ENCODE data around the gene HSD17B8. TPM values are rescaled to one million over a fixed set of nuclear protein-coding genes. Genes with fewer than 3 reads are reported as not detected.

The HSD17B8 gene
- total RNA-seq, 1 experiment from 2014 or later, result 22.0 TPM

- RAD21 ChIA-PET (ENCODE audit: low non-redundant PET in 1 of 2, low total read pairs in 2 of 2, uncharacterized antibody in 2 of 2, unreplicated experiment in 2 of 2), result interaction anchor here in 1 of 2 experiments (1.0 kb wide), 1 partner anchor 88 kb away, joined by 6 read pairs; no protein-coding TSS in a partner anchor
- TF ChIP-seq ELF1 (IDR thresholded peaks at IDR 0.05; ENCODE audit: borderline replicate concordance, low read depth) (no peak), ATF3 (IDR thresholded peaks at IDR 0.05) (no peak), POLR2AphosphoS5 (IDR thresholded peaks at IDR 0.05; ENCODE audit: low read depth, low read length) (no peak), RAD21 (IDR thresholded peaks at IDR 0.05; ENCODE audit: low read depth) (no peak), SP1 (IDR thresholded peaks at IDR 0.05; ENCODE audit: low read depth) (no peak), ZFX (IDR thresholded peaks at IDR 0.05) (no peak), POLR2A (IDR thresholded peaks at IDR 0.05; ENCODE audit: borderline replicate concordance, extremely low read depth, insufficient read depth, insufficient read length) (no peak), FOSL1 (IDR thresholded peaks at IDR 0.05; ENCODE audit: low read depth) (no peak), EGR1 (IDR thresholded peaks at IDR 0.05; ENCODE audit: low read depth) (no peak), CBX3 (IDR thresholded peaks at IDR 0.05; ENCODE audit: low read depth) (no peak), EZH2 (IDR thresholded peaks at IDR 0.05) (no peak), JUND (IDR thresholded peaks at IDR 0.05) (no peak), TCF7L2 (IDR thresholded peaks at IDR 0.05; ENCODE audit: borderline replicate concordance, extremely low read depth, insufficient read depth, insufficient read length) (no peak), ZBTB33 (IDR thresholded peaks at IDR 0.05; ENCODE audit: extremely low read depth, insufficient replicate concordance, low read length) (no peak), CEBPB (IDR thresholded peaks at IDR 0.05; ENCODE audit: low read depth) (no peak), YY1 (IDR thresholded peaks at IDR 0.05; ENCODE audit: extremely low read depth, insufficient replicate concordance, low read depth, low read length) (no peak)
- TF ChIP-seq, protein P1, sequence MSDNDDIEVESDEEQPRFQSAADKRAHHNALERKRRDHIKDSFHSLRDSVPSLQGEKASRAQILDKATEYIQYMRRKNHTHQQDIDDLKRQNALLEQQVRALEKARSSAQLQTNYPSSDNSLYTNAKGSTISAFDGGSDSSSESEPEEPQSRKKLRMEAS (IDR thresholded peaks at IDR 0.05), result no peak
- Histone ChIP-seq H3K4me2 (ENCODE audit: low read length) (no peak overlapping the region), H3K4me1 (ENCODE audit: control insufficient read depth in 1 of 2, insufficient read depth in 2 of 2, low read length in 2 of 2) (peaks cover 11 to 29% of the 10 kb centered on the region in 2 experiments), H3K36me3 (ENCODE audit: control insufficient read depth in 1 of 2, insufficient read depth in 2 of 2, low read length in 2 of 2) (no peaks in the 10 kb centered on the region), H3K9me2 (ENCODE audit: insufficient read depth) (no peaks in the 10 kb centered on the region), H3K79me2 (ENCODE audit: insufficient read depth, low read length) (no peaks in the 10 kb centered on the region), H3K9ac (ENCODE audit: low read length) (no peak overlapping the region), H2AFZ (ENCODE audit: low read depth, low read length, poor library complexity, severe bottlenecking) (no peak overlapping the region), H3K9me3 (ENCODE audit: control insufficient read depth in 1 of 2, insufficient read depth in 1 of 2, low read depth in 1 of 2, low read length in 2 of 2) (no peaks in the 10 kb centered on the region), H3K4me3 (replicated peaks in 1 of 2; ENCODE audit: low read depth in 1 of 2, low read length in 2 of 2) (no peak overlapping the region), H4K20me1 (ENCODE audit: insufficient read depth) (no peaks in the 10 kb centered on the region), H3K27me3 (ENCODE audit: insufficient read depth, low read length) (no peaks in the 10 kb centered on the region), H3K27ac (ENCODE audit: low read depth, low read length) (no peak overlapping the region; the same call in 1 of the 2 replicates)
- POLR2A ChIA-PET, result no interaction called here
- DNase-seq (ENCODE audit: low read depth, low spot score) (no peak), ATAC-seq (no peak)
- intact Hi-C loops (cut with micrococcal nuclease), result no loop called here
- BruUV-seq (replicated peaks), result no TSS peak
- CTCF ChIA-PET, result interaction anchor here (0.6 to 4.9 kb wide), 6 partner anchors 11 to 139 kb away, joined by 3 to 31 read pairs (median 6); partner anchors contain the start of gene HSD17B8
Measured at GRCh38 chr6:33160096-33160495, 44.4 kb upstream of the HSD17B8 start.

All from HCT116 (cell line).